ENCODE data around the gene PLA2G4C. TPM values are rescaled to one million over a fixed set of nuclear protein-coding genes. Genes with fewer than 3 reads are reported as not detected.

Gene PLA2G4C
- total and polyA plus RNA-seq, 11 donors: 11.0 to 71.5 (median 39.0) TPM

- Histone ChIP-seq H3K4me3 (no peak overlapping the region), H3K36me3 (peaks cover 0 to 44% (median 0%) of the 10 kb centered on the region in 9 donors), H3K9me3 (no peaks in the 10 kb centered on the region), H3K27ac (peak overlapping the region in 1 of 12 donors; percentile 26), H3K27me3 (no peaks in the 10 kb centered on the region), H3K4me1 (no peaks in the 10 kb centered on the region)
- 80 to 90% (median 85%) methylated on average over 6 of the region's 6 CpGs for WGBS, 4 donors
- TF ChIP-seq CTCF (IDR thresholded peaks at IDR 0.05) (no peak), POLR2A (IDR thresholded peaks at IDR 0.05) (no peak)
- intact Hi-C loops (cut with DNase I): no loop called here
- DNase-seq: no peak
- no peak for ATAC-seq
These were observed 38.8 kb upstream of the PLA2G4C start for GRCh38 chr19:48149430-48149829.

GRCh38 chr19:48148576-48148975, 38.0 kb upstream of the PLA2G4C start:
- Histone ChIP-seq H3K27ac (no peak overlapping the region), H3K27me3 (no peaks in the 10 kb centered on the region), H3K9me3 (no peaks in the 10 kb centered on the region), H3K36me3 (peaks cover 0 to 48% (median 0%) of the 10 kb centered on the region in 9 donors), H3K4me1 (no peaks in the 10 kb centered on the region), H3K4me3 (no peak overlapping the region)
- DNase-seq (no peak), ATAC-seq (no peak)
- 90 to 97% (median 94%) methylated on average over 9 of the region's 9 CpGs for WGBS, 4 donors
- TF ChIP-seq POLR2A (IDR thresholded peaks at IDR 0.05) (no peak), CTCF (IDR thresholded peaks at IDR 0.05) (no peak)
- intact Hi-C loops (cut with DNase I): no loop called here

DNA sequence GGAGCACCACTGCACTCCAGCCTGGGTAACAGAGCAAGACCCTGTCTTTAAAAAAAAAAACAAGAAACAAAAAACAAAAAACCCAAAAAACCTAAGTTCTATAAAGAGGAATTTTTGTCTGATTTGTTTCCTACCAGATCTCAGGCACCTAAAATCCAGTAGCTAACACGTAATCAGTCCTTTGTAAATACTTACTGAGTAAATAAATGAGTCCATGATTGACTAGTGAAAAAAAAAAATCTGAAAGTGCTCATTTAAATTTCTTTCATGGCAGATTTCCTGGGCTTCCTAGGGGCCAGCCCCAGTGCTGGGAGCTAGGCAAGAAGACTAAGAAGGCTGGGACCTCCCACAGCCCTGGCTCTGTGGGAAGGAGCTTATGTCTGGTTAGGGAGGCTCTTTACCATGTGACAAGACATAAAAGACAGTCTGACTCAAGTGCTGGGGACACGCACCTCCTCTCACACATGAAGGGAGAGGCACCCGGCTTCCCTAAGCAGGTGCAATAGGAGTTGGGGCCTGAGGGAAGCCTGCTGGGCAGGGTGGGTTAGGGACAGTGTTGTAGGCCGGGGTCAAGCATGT, 37.1 kb upstream of the PLA2G4C start:
- peaks cover 0 to 54% (median 3%) of the 10 kb centered on the region in 9 donors for H3K36me3 ChIP-seq
- H3K4me3 ChIP-seq: no peak overlapping the region
- DNase-seq (no peak), ATAC-seq (no peak)
- TF ChIP-seq POLR2A (IDR thresholded peaks at IDR 0.05): no peak
- no peak for TF ChIP-seq CTCF (IDR thresholded peaks at IDR 0.05)
- no peak overlapping the region for H3K27ac ChIP-seq
- H3K4me1 ChIP-seq: no peaks in the 10 kb centered on the region
- no peaks in the 10 kb centered on the region for H3K9me3 ChIP-seq
- no peaks in the 10 kb centered on the region for H3K27me3 ChIP-seq
- intact Hi-C loops (cut with DNase I): no loop called here
- 84 to 94% (median 93%) methylated on average over 4 of the region's 4 CpGs for WGBS, 4 donors

DNA sequence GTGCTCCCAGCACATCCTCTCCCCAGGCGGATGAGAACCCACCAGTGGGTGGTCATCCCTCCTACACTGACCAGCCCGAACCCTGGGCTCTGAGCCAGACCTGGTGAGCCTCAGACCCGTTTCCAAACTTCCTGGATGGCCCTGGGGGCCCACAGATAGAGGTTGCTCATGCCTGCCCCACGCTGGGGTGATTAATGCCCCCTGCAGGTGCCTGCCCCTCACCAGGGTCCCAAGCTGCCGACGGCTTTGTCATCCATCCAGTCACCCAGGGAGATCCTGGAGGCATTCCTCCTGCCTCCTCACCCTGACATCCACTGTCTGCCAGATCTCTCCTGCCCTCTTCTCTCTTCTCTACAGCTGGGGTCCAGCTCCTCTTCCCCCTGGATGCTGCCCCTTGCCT, 28.4 kb upstream of the PLA2G4C start:
- DNase-seq: no peak
- intact Hi-C loops (cut with DNase I): no loop called here
- Histone ChIP-seq H3K9me3 (no peaks in the 10 kb centered on the region), H3K27me3 (no peaks in the 10 kb centered on the region), H3K4me3 (no peak overlapping the region), H3K4me1 (no peaks in the 10 kb centered on the region), H3K27ac (no peak overlapping the region), H3K36me3 (peaks cover 0 to 16% (median 0%) of the 10 kb centered on the region in 9 donors)
- TF ChIP-seq CTCF (IDR thresholded peaks at IDR 0.05) (no peak), POLR2A (IDR thresholded peaks at IDR 0.05) (no peak)
- no peak for ATAC-seq
- 78 to 92% (median 84%) methylated on average over 5 to 6 of the region's 6 CpGs for WGBS, 4 donors
